ENCODE results near the gene SLC35D3.

SLC35D3 gene

DNA sequence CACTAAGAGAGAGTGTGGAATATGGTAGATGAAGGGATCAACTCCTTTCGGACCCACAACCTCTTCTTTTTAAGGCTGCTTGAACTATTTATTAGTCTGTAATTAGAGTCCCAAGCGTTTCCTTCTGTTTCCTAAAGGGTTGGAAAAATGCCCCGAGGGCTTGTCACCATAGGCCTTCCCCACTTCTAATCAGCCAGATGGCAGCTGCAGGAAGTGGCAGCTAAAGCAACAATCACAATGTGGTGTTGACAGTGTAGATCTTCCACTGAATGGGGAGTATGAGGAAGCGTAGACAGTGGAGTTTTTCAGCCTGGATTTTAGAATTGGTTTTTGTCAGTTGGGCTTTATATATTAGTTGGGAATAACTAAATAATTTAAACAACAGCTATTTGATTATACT, 40.6 kb downstream of the SLC35D3 start:
- in situ Hi-C loops (cut with MboI; ENCODE audit: low pct_unique_long_range_greater_than_20kb, low sequenced_read_pairs, unreplicated experiment) = loop anchor here (25.0 kb wide), 1 partner anchor 675 kb away; no protein-coding TSS in a partner anchor
- TF ChIP-seq, protein P1, sequence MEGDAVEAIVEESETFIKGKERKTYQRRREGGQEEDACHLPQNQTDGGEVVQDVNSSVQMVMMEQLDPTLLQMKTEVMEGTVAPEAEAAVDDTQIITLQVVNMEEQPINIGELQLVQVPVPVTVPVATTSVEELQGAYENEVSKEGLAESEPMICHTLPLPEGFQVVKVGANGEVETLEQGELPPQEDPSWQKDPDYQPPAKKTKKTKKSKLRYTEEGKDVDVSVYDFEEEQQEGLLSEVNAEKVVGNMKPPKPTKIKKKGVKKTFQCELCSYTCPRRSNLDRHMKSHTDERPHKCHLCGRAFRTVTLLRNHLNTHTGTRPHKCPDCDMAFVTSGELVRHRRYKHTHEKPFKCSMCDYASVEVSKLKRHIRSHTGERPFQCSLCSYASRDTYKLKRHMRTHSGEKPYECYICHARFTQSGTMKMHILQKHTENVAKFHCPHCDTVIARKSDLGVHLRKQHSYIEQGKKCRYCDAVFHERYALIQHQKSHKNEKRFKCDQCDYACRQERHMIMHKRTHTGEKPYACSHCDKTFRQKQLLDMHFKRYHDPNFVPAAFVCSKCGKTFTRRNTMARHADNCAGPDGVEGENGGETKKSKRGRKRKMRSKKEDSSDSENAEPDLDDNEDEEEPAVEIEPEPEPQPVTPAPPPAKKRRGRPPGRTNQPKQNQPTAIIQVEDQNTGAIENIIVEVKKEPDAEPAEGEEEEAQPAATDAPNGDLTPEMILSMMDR (IDR thresholded peaks at IDR 0.05; ENCODE audit: extremely low read depth, insufficient read depth, missing control alignments) = no peak
- DNase-seq (ENCODE audit: low spot score) = no peak

DNA sequence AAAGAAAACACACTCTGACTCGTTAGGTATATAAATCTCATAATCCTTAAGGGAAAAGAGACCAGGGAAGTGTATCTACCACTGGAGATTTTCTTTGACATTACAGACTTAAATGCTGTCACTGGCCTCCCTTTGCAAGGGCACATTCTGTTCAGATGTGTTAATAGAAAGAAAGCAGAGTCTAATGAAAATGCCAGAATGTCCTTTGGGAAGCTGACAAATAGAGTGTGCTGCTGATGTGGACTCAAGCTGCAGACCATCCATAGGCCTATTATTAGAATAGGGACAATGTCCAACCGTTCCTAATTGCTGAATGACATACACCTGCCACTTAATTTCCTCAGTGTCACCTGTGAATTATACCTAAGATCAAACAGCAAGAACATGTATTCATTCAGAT, 41.2 kb downstream of the SLC35D3 start:
- DNase-seq (ENCODE audit: low spot score) = no peak
- TF ChIP-seq, protein P1 (IDR thresholded peaks at IDR 0.05; ENCODE audit: extremely low read depth, insufficient read depth, missing control alignments) = no peak
- in situ Hi-C loops (cut with MboI; ENCODE audit: low pct_unique_long_range_greater_than_20kb, low sequenced_read_pairs, unreplicated experiment) = loop anchor here (25.0 kb wide), 1 partner anchor 674 kb away; no protein-coding TSS in a partner anchor

DNA sequence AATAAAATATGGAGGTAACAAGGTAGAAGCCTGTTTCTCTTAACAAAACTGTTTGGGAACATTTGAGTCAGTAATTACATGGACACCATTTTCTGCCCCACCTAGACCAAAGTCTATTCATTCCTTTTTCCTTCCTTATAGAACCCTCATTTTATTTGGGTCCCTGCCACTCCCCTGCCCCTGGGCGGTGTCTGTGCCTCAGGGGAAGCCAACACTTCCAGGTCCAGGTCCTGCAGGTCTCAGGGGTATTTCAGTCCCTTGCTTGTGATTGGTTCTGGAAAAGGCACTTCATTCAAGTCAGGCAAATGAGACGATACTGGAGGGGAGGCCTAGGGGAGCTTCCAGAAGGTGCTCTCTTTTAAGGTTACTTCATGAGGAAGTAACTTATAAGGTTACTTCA, 42.3 kb downstream of the SLC35D3 start:
- in situ Hi-C loops (cut with MboI; ENCODE audit: low pct_unique_long_range_greater_than_20kb, low sequenced_read_pairs, unreplicated experiment) = loop anchor here (25.0 kb wide), 1 partner anchor 673 kb away; no protein-coding TSS in a partner anchor

DNA sequence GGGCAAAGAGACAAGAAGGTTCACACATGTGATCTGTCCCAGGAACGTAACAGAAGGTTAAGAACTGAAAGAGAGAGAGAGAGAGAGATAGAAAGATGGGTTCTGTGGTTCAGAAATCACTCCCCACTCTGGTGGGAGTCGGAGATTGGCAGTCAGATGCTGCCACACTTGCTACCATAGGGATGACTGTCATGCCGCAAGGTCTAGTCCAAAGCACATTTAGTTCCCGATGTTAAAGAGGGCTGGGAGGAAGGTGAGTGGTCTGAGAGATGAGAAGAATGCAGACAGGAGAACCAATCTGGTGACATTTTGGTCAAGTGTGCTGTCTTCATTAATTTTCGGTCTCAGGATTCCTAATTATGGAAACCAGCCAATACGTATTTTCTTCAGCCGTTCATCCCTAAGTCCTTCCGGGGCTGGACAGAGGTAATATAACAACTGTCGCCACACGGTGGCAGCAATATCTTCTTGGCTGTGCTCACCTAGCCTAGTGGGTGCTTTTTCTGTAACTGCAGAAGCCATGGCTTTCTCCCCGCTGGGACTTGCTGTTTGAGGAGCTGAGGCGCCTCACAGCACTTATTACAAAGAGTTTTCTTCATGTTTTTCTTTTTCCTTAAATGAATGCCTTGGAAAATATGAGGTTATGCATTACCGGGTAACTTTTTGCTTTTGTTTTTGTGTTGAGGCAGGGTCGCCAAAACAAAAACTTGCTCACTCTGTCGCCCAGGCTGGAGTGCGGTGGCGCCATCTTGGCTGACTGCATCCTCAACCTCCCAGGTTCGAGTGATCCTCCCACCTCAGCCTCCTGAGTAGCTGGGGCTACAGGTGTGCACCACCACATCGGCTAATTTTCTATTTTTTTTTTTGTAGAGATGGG, 46.0 kb downstream of the SLC35D3 start:
- in situ Hi-C loops (cut with MboI; ENCODE audit: low pct_unique_long_range_greater_than_20kb, low sequenced_read_pairs, unreplicated experiment) = loop anchor here (25.0 kb wide), 1 partner anchor 669 kb away; no protein-coding TSS in a partner anchor
- DNase-seq (ENCODE audit: low spot score) = peak; percentile 82
- TF ChIP-seq, protein P1 (IDR thresholded peaks at IDR 0.05; ENCODE audit: extremely low read depth, insufficient read depth, missing control alignments) = peak; percentile 81

More for the DNA sequence above, 42.3 kb downstream of the SLC35D3 start:
- TF ChIP-seq, protein P1 (IDR thresholded peaks at IDR 0.05; ENCODE audit: extremely low read depth, insufficient read depth, missing control alignments) = no peak
- no peak for DNase-seq (ENCODE audit: low spot score)

DNA sequence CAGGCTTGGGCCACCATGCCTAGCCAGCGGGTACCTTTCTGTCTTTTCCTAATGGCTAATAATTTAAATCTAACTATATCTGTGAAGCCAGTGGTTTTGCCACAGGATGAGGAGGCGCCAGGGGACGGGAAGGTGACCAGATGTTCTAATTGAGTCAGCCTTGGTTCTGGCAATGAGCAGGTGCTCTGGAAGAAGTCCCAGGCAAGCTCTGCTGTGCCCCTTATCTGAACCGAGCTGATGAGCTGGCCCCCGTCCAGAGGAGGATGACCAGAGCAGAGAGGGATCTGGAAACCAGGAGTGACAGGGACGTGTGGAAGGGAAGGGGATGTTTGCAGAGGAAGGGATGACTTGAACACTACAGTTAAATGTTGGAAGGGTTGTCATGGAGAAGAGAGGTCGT, 46.7 kb downstream of the SLC35D3 start:
- in situ Hi-C loops (cut with MboI; ENCODE audit: low pct_unique_long_range_greater_than_20kb, low sequenced_read_pairs, unreplicated experiment) = loop anchor here (25.0 kb wide), 1 partner anchor 668 kb away; no protein-coding TSS in a partner anchor
- DNase-seq (ENCODE audit: low spot score) = no peak
- TF ChIP-seq, protein P1 (IDR thresholded peaks at IDR 0.05; ENCODE audit: extremely low read depth, insufficient read depth, missing control alignments) = no peak

DNA sequence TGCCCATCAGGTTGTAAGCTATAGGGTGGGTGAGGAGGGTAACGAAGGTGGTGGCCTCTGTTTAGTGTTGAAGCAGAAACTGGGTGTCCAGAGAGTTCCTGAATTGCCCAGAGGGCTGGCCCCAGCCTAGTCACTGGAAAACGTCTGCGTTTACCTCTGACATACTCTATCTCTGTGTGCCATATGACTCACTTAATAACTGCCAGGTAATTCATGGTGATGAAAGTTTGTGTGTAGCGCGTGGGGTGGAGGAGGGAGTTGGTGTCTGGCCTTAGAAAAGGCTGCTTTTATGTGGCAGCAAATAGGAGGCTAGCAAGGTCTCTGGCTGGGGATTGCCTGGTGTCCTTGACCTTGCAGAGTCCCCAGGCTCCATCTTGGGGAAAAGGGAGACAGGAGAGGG, 47.3 kb downstream of the SLC35D3 start:
- TF ChIP-seq, protein P1 (IDR thresholded peaks at IDR 0.05; ENCODE audit: extremely low read depth, insufficient read depth, missing control alignments) = no peak
- in situ Hi-C loops (cut with MboI; ENCODE audit: low pct_unique_long_range_greater_than_20kb, low sequenced_read_pairs, unreplicated experiment) = loop anchor here (25.0 kb wide), 1 partner anchor 668 kb away; no protein-coding TSS in a partner anchor

More for the DNA sequence above, 47.3 kb downstream of the SLC35D3 start:
- no peak for DNase-seq (ENCODE audit: low spot score)
